Right lobe of liver (tissue), 4 donors: ENCODE results near the gene HSD17B12.

Experiments
- CTCF ChIP-seq, 4 donors: fragments of 200-600 bp in 3 of 4; fragments of 450-650 bp in 1 of 4; IDR thresholded peaks; one replicate each; pipeline versions ENCODE4 v1.5.1 to v1.8.0; 2016 to 2022; ENCODE audit warnings: antibody characterized with exemption in 4 of 4, mild to moderate bottlenecking in 2 of 4
- POLR2A ChIP-seq: fragments of 450-650 bp; IDR thresholded peaks from one replicate; pipeline ENCODE4 v1.6.1; 2017; ENCODE audit warnings: antibody characterized with exemption, mild to moderate bottlenecking
- donor health status: DM: no; HTN: no; CAD: no.
- donor health status: DM: no; HTN: no; CAD: no.
- donor health status: DM: no; HTN: yes; CAD: no.

GRCh38 chr11:43861141-43861540 lies 180.6 kb downstream of the HSD17B12 start:
- TF ChIP-seq CTCF (IDR thresholded peaks at IDR 0.05) (no peak), POLR2A (no peak)
